CD14-positive monocyte (primary cell): ENCODE measurements around the gene MTA1. TPM values are rescaled to one million over a fixed set of nuclear protein-coding genes. Genes with fewer than 3 reads are reported as not detected.

ENCODE experiments used
- DNase-seq, 3 donors: peaks; one replicate each; pipeline ENCODE4 v3.0.0-alpha.2; 2011 to 2022
- H2AFZ ChIP-seq: 2 replicates; pipeline ENCODE4 v1.6.0; 2012; ENCODE audit warnings: mild to moderate bottlenecking, low read depth, low read length, inconsistent platforms; ENCODE audit not compliant: insufficient read depth, poor library complexity, severe bottlenecking
- H3K27ac ChIP-seq, 2 donors: 1 replicate in 1 of 2; 2 replicates in 1 of 2; pipeline ENCODE4 v1.5.1; 2012 to 2013; ENCODE audit warnings: low read length in 2 of 2, control low read depth in 1 of 2, inconsistent platforms in 1 of 2, low read depth in 1 of 2, mild to moderate bottlenecking in 1 of 2
- H3K27me3 ChIP-seq, 2 donors: one replicate each; pipeline versions ENCODE4 v1.6.0 to v1.6.1; 2011 to 2013; ENCODE audit warnings: low read length in 2 of 2; ENCODE audit not compliant: control insufficient read depth in 2 of 2, insufficient read depth in 2 of 2
- H3K36me3 ChIP-seq, 2 donors: replicated peaks in 1 of 2; 1 replicate in 1 of 2; 2 replicates in 1 of 2; pipeline versions ENCODE4 v1.5.1 to v1.6.1; 2012 to 2013; ENCODE audit warnings: low read length in 2 of 2, control low read depth in 1 of 2, inconsistent platforms in 1 of 2, mild to moderate bottlenecking in 1 of 2; ENCODE audit not compliant: insufficient read depth in 2 of 2, control insufficient read depth in 1 of 2
- H3K4me1 ChIP-seq, 2 donors: 1 replicate in 1 of 2; 2 replicates in 1 of 2; pipeline versions ENCODE4 v1.5.1 to v1.6.1; 2012 to 2013; ENCODE audit warnings: low read length in 2 of 2, control low read depth in 1 of 2, inconsistent platforms in 1 of 2, mild to moderate bottlenecking in 1 of 2, moderate library complexity in 1 of 2; ENCODE audit not compliant: insufficient read depth in 2 of 2, control insufficient read depth in 1 of 2
- H3K4me2 ChIP-seq: replicated peaks from 2 replicates; pipeline ENCODE3; 2012; ENCODE audit warnings: low read length, moderate library complexity, mild to moderate bottlenecking; ENCODE audit not compliant: poor library complexity, severe bottlenecking; ENCODE audit errors: extremely low read depth
- H3K4me3 ChIP-seq, 3 experiments: fragments of 200-600 bp in 1 of 3; sonication (generic) in 1 of 3; replicated peaks in 1 of 3; 1 replicate in 2 of 3; 2 replicates in 1 of 3; pipeline ENCODE4 v1.5.1; 2011 to 2013; ENCODE audit warnings: low read length in 3 of 3, mild to moderate bottlenecking in 3 of 3, control low read depth in 2 of 3, low read depth in 2 of 3, inconsistent platforms in 1 of 3, moderate library complexity in 1 of 3
- H3K79me2 ChIP-seq: 2 replicates; pipeline ENCODE4 v1.6.0; 2012; ENCODE audit warnings: mild to moderate bottlenecking, control low read depth, inconsistent platforms, low read length, moderate library complexity; ENCODE audit not compliant: insufficient read depth
- H3K9ac ChIP-seq: 2 replicates; pipeline ENCODE4 v1.6.0; 2017; ENCODE audit warnings: low read length, mild to moderate bottlenecking; ENCODE audit not compliant: insufficient read depth, poor library complexity, severe bottlenecking
- H3K9me3 ChIP-seq, 2 donors: replicated peaks in 1 of 2; 1 replicate in 1 of 2; 2 replicates in 1 of 2; pipeline versions ENCODE4 v1.5.1 to v1.6.1; 2012 to 2013; ENCODE audit warnings: low read length in 2 of 2, control low read depth in 1 of 2; ENCODE audit not compliant: control insufficient read depth in 1 of 2, insufficient read depth in 1 of 2
- H4K20me1 ChIP-seq: 2 replicates; pipeline ENCODE4 v1.6.0; 2012; ENCODE audit warnings: mild to moderate bottlenecking, low read length, control low read depth, moderate library complexity; ENCODE audit not compliant: insufficient read depth
- H3K27ac Mint-ChIP-seq, 7 donors: one replicate each; pipeline ENCODE4 v1.8.0; 2020; ENCODE audit warnings: mild to moderate bottlenecking in 7 of 7, mixed read lengths in 7 of 7, moderate library complexity in 6 of 7, inconsistent platforms in 2 of 7
- H3K27me3 Mint-ChIP-seq, 3 donors: one replicate each; pipeline ENCODE4 v1.8.0; 2021 to 2022; ENCODE audit warnings: low read depth in 3 of 3, mild to moderate bottlenecking in 3 of 3, mixed read lengths in 3 of 3, moderate library complexity in 3 of 3, inconsistent platforms in 1 of 3
- H3K36me3 Mint-ChIP-seq, 2 donors: one replicate each; pipeline ENCODE4 v1.8.0; 2020; ENCODE audit warnings: mixed read lengths in 2 of 2, inconsistent platforms in 1 of 2, mild to moderate bottlenecking in 1 of 2
- H3K4me1 Mint-ChIP-seq: one replicate; pipeline ENCODE4 v1.8.0; 2020; ENCODE audit warnings: mild to moderate bottlenecking, mixed read lengths
- H3K4me3 Mint-ChIP-seq, 2 donors: one replicate each; pipeline ENCODE4 v1.8.0; 2020; ENCODE audit warnings: mild to moderate bottlenecking in 2 of 2, mixed read lengths in 2 of 2, moderate library complexity in 1 of 2
- H3K9me3 Mint-ChIP-seq, 7 donors: one replicate each; pipeline ENCODE4 v1.8.0; 2020 to 2022; ENCODE audit warnings: mixed read lengths in 7 of 7, mild to moderate bottlenecking in 6 of 7, moderate library complexity in 6 of 7, inconsistent platforms in 2 of 7
- CTCF ChIP-seq: fragments of 200-600 bp; IDR thresholded peaks from one replicate; pipeline ENCODE4 v1.8.0; 2022; ENCODE audit warnings: antibody characterized with exemption, mild to moderate bottlenecking
- WGBS: methylation state at CpG from one replicate; pipeline ENCODE4 v1.1.5; 2013; ENCODE audit warnings: missing lambda C conversion rate; ENCODE audit not compliant: insufficient coverage; 5-methylcytosine and 5-hydroxymethylcytosine counted together
- intact Hi-C, 2 donors: fragments of 100-400 bp; cut with micrococcal nuclease; formaldehyde crosslinking; loops; one replicate each; pipeline versions ENCODE4 v1.15.0 to v1.15.1; 2023
- polyA plus RNA-seq, 3 donors: library from polyadenylated mRNA; depleted of rRNA in 1 of 3; unstranded in 2 of 3; stranded (reverse) in 1 of 3; fragments of 300-500 nt in 2 of 3; fragments of >200 nt in 1 of 3; fragmentation: Illumina TruSeq in 2 of 3; gene quantifications; 1 replicate in 2 of 3; 2 replicates in 1 of 3; pipeline ENCODE4 v1.2.3, GENCODE V29; 2012 to 2021

The MTA1 gene
- polyA plus RNA-seq, 3 donors: 0.91 to 102 (median 2.0) TPM

- peak overlapping the region; percentile 81 for H3K4me2 ChIP-seq
- H3K4me1 ChIP-seq: peaks cover 62 to 74% of the 10 kb centered on the region in 2 donors
- peak in 2 of 3 donors; percentile 29 to 37 for DNase-seq
- peaks cover 7 to 17% of the 10 kb centered on the region in 2 donors for H3K36me3 ChIP-seq
- Mint-ChIP-seq H3K27ac (peak overlapping the region; percentile 20 to 95 (median 84)), H3K36me3 (peaks cover 15 to 25% of the 10 kb centered on the region in 2 donors), H3K9me3 (peaks cover 0 to 4% (median 0%) of the 10 kb centered on the region in 7 donors), H3K4me1 (peaks cover 54% of the 10 kb centered on the region), H3K4me3 (peak overlapping the region; percentile 81 to 92), H3K27me3 (peaks cover 0 to 2% (median 0%) of the 10 kb centered on the region in 3 donors)
- no peaks in the 10 kb centered on the region for H4K20me1 ChIP-seq
- peak overlapping the region; percentile 58 to 86 (median 84) for H3K4me3 ChIP-seq
- H3K9me3 ChIP-seq: no peaks in the 10 kb centered on the region
- no peak for TF ChIP-seq CTCF
- peak overlapping the region; percentile 94 for H3K9ac ChIP-seq
- 25% methylated on average over 33 of the region's 41 CpGs for WGBS
- peak overlapping the region; percentile 86 for H2AFZ ChIP-seq
- no peaks in the 10 kb centered on the region for H3K27me3 ChIP-seq
- peak overlapping the region; percentile 59 to 93 for H3K27ac ChIP-seq
- peaks cover 19% of the 10 kb centered on the region for H3K79me2 ChIP-seq
- intact Hi-C loops: loop anchor here (2.0 to 5.0 kb wide), 2 partner anchors 82 to 93 kb away; partner anchors contain the start of gene TEDC1 (in 1 of the 2)
Measured at GRCh38 chr14:105398726-105399465, 20.7 kb upstream of the MTA1 start.

GRCh38 chr14:105399466-105399775 lies 20.2 kb upstream of the MTA1 start:
- TF ChIP-seq CTCF: no peak
- 74% methylated on average over 5 of the region's 8 CpGs for WGBS
- H3K9ac ChIP-seq: peak overlapping the region; percentile 94
- H3K27ac ChIP-seq: peak overlapping the region; percentile 59 to 93
- H3K27me3 ChIP-seq: no peaks in the 10 kb centered on the region
- H3K4me1 ChIP-seq: peaks cover 60 to 74% of the 10 kb centered on the region in 2 donors
- no peak for DNase-seq
- peak overlapping the region; percentile 86 for H2AFZ ChIP-seq
- peaks cover 0 to 2% (median 2%) of the 10 kb centered on the region in 3 donors for H3K27me3 Mint-ChIP-seq
- no peaks in the 10 kb centered on the region for H3K9me3 ChIP-seq
- no peaks in the 10 kb centered on the region for H4K20me1 ChIP-seq
- H3K36me3 Mint-ChIP-seq: peaks cover 15 to 25% of the 10 kb centered on the region in 2 donors
- H3K79me2 ChIP-seq: peaks cover 19% of the 10 kb centered on the region
- intact Hi-C loops: loop anchor here (2.0 to 5.0 kb wide), 2 partner anchors 81 to 93 kb away; partner anchors contain the start of gene TEDC1 (in 1 of the 2)
- H3K4me2 ChIP-seq: peak overlapping the region; percentile 81
- H3K4me3 Mint-ChIP-seq: peak overlapping the region; percentile 81 to 92
- H3K4me1 Mint-ChIP-seq: peaks cover 54% of the 10 kb centered on the region
- peaks cover 0 to 4% (median 0%) of the 10 kb centered on the region in 7 donors for H3K9me3 Mint-ChIP-seq
- H3K4me3 ChIP-seq: peak overlapping the region; percentile 58 to 86 (median 84)
- peak overlapping the region in 5 of 7 donors; percentile 15 to 95 (median 91) for H3K27ac Mint-ChIP-seq
- peaks cover 7 to 17% of the 10 kb centered on the region in 2 donors for H3K36me3 ChIP-seq
